ENCODE measurements around the gene KRT13. TPM values are rescaled to one million over a fixed set of nuclear protein-coding genes. Genes with fewer than 3 reads are reported as not detected.

Gene KRT13
- total and polyA plus RNA-seq, 9 of the 15 experiments (the other 6 are each of a cell fraction or from before 2014, with no cell fraction given) = 0.11 to 1.1 (median 0.24) TPM; not detected in 3

DNA sequence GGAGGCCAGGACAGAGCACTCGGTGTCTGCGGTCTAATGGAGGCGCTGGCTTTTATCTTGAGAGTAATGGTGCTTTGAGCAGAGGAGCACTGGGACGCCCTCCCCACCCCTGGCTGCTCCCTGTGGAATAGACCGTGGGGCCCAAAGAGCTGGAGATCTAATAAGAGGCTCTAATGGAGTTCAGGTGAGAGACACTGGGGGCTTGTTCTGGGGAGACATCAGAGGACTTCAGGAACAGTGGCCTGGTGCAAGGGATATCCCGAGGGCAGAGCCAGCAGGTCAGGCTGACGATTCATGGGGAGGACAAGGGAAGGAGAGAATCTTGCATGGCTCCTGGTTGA is 32.2 kb upstream of the KRT13 start:
- no peaks in the 10 kb centered on the region for H4K20me1 ChIP-seq (replicated peaks; ENCODE audit: control insufficient read depth, insufficient read depth, low read length)
- no peaks in the 10 kb centered on the region for H3K9me3 ChIP-seq (replicated peaks; ENCODE audit: control insufficient read depth, insufficient read depth, low read depth, low read length)
- DNase-seq (ENCODE audit: extremely low read depth in 1 of 4, low spot score in 3 of 4) = no peak
- H3K9ac ChIP-seq (ENCODE audit: insufficient read depth in 1 of 2, low read depth in 2 of 2, low read length in 2 of 2) = peak overlapping the region in 1 of 2 experiments; percentile 77; a peak in 1 of 4 replicates
- CTCF ChIA-PET (ENCODE audit: low intra/inter-chr PET ratio) = no interaction called here
- WGBS (ENCODE audit: insufficient coverage, low coverage, missing lambda C conversion rate) = 39% methylated on average over 7 of the region's 7 CpGs
- H3K27ac ChIP-seq (ENCODE audit: extremely low read depth, low read depth, low read length) = no peak overlapping the region
- intact Hi-C loops (cut with micrococcal nuclease) = no loop called here
- no peak overlapping the region for H3K4me3 ChIP-seq
- H3K79me2 ChIP-seq (ENCODE audit: control insufficient read depth, insufficient read depth, low read length) = no peaks in the 10 kb centered on the region
- H3K9me1 ChIP-seq (ENCODE audit: control insufficient read depth, insufficient read depth, low read length) = no peaks in the 10 kb centered on the region
- in situ Hi-C loops (cut with MboI) = no loop called here
- peak overlapping the region; percentile 13; the same call in 1 of the 2 replicates for H3K4me2 ChIP-seq (ENCODE audit: insufficient read depth, low read length)
- FAIRE-seq = no peak
- ATAC-seq = peak; percentile 61
- POLR2A ChIA-PET = interaction anchor here (1.0 to 1.6 kb wide), 2 partner anchors 10 kb away, joined by 5 to 6 read pairs; partner anchors contain the start of gene KRT19
- no peaks in the 10 kb centered on the region for H3K36me3 ChIP-seq (ENCODE audit: control insufficient read depth, insufficient read depth, low read length)
- TF ChIP-seq CEBPG (CRISPR knock-in tag; IDR thresholded peaks at IDR 0.05) = no peak
- no peak for TF ChIP-seq CEBPG (tag; conservative IDR thresholded peaks at IDR 0.05 in 1 of 2, IDR thresholded peaks at IDR 0.05 in 1 of 2)
- TF ChIP-seq ZNF347 (CRISPR knock-in tag; IDR thresholded peaks at IDR 0.05; ENCODE audit: low read depth) = no peak
- TF ChIP-seq SNRNP70 (optimal IDR thresholded peaks at IDR 0.05; ENCODE audit: low read depth, low read length) = no peak
- no peak for TF ChIP-seq EGR1 (conservative IDR thresholded peaks at IDR 0.05)
- no peak for TF ChIP-seq GATA2 (CRISPR knock-in tag; IDR thresholded peaks at IDR 0.05)
- no peak for TF ChIP-seq MXD1 (CRISPR knock-in tag; IDR thresholded peaks at IDR 0.05; ENCODE audit: borderline replicate concordance, poor library complexity, severe bottlenecking)
- no peak for TF ChIP-seq ZNF146 (CRISPR knock-in tag; IDR thresholded peaks at IDR 0.05; ENCODE audit: unreplicated experiment)
- H3K27me3 ChIP-seq (ENCODE audit: control insufficient read depth in 2 of 2, insufficient read depth in 2 of 2, low read length in 2 of 2) = no peaks in the 10 kb centered on the region
- peaks cover 21 to 22% of the 10 kb centered on the region in 2 experiments for H3K4me1 ChIP-seq (replicated peaks in 1 of 2; ENCODE audit: control insufficient read depth in 2 of 2, insufficient read depth in 2 of 2, low read length in 2 of 2)
- peak overlapping the region; percentile 77; the same call in 1 of the 2 replicates for H2AFZ ChIP-seq (ENCODE audit: low read depth, low read length)
- BruUV-seq (replicated peaks) = no TSS peak
